AG04450 (cell line): Measurements from ENCODE around the gene GLB1L. TPM values are rescaled to one million over a fixed set of nuclear protein-coding genes. Genes with fewer than 3 reads are reported as not detected.

Source experiments
- CTCF ChIA-PET: fragments of 300-600, 350-600 bp; formaldehyde crosslinking; extraction: SDS; loops from one replicate; lab custom pipeline; 2022; ENCODE audit warnings: antibody characterized with exemption, inconsistent platforms; lab: Charles Lee
- POLR2A ChIA-PET: fragments of 350-600 bp; formaldehyde crosslinking; extraction: SDS; loops from one replicate; lab custom pipeline; 2021; ENCODE audit warnings: antibody characterized with exemption, inconsistent platforms; lab: Yijun Ruan, JAX
- DNase-seq: peaks from one replicate; pipeline ENCODE4 v3.0.0-alpha.2; 2011; ENCODE audit warnings: low read depth, low spot score
- H3K27ac ChIP-seq: one replicate; pipeline ENCODE4 v1.5.1; 2012; ENCODE audit warnings: low read depth, low read length, control low read depth
- H3K27me3 ChIP-seq: one replicate; pipeline ENCODE4 v1.6.0; 2012; ENCODE audit warnings: low read length; ENCODE audit not compliant: control insufficient read depth, insufficient read depth
- H3K4me3 ChIP-seq: 2 replicates; pipeline ENCODE4 v1.5.1; 2011; ENCODE audit warnings: mild to moderate bottlenecking, low read depth, low read length, control low read depth
- H3K9me3 ChIP-seq: 2 replicates; pipeline ENCODE4 v1.5.1; 2012; ENCODE audit warnings: low read length; ENCODE audit not compliant: control insufficient read depth, insufficient read depth
- CTCF ChIP-seq: IDR thresholded peaks from 2 replicates; pipeline ENCODE4 v1.5.1; 2011; ENCODE audit warnings: low read depth, low read length, control low read depth, inconsistent platforms
- polyA plus RNA-seq: library from polyadenylated mRNA; depleted of rRNA; stranded (reverse); fragments of >200 nt; gene quantifications from 2 replicates; pipeline ENCODE4 v1.2.3, GENCODE V29; 2011

Gene GLB1L
- polyA plus RNA-seq, 1 experiment: 9.6 TPM

- no peaks in the 10 kb centered on the region; the same call in 1 of the 2 replicates for H3K9me3 ChIP-seq
- no peak for TF ChIP-seq CTCF
- no peak overlapping the region for H3K4me3 ChIP-seq
- no peak for DNase-seq
- POLR2A ChIA-PET: interaction anchor here (0.9 kb wide), 1 partner anchor 18 kb away, joined by 4 read pairs; no protein-coding TSS in a partner anchor
- H3K27me3 ChIP-seq: no peaks in the 10 kb centered on the region
- H3K27ac ChIP-seq: no peak overlapping the region
- CTCF ChIA-PET: no interaction called here
These were observed 34.9 kb downstream of the GLB1L start for GRCh38 chr2:219210196-219210885.

- no peak for TF ChIP-seq CTCF
- DNase-seq: no peak
- ChIA-PET POLR2A (interaction anchor here (0.6 to 3.6 kb wide), 2 partner anchors 9 to 156 kb away, joined by 4 to 37 read pairs; partner anchors contain the start of gene ABCB6), CTCF (interaction anchor here (1.0 to 2.6 kb wide), 3 partner anchors 50 to 300 kb away, joined by 3 to 9 read pairs (median 6); partner anchors contain the start of gene NHEJ1)
- no peaks in the 10 kb centered on the region; the same call in none of the 2 replicates for H3K9me3 ChIP-seq
- no peak overlapping the region for H3K27ac ChIP-seq
- no peaks in the 10 kb centered on the region for H3K27me3 ChIP-seq
- no peak overlapping the region for H3K4me3 ChIP-seq
These were observed 35.7 kb downstream of the GLB1L start for GRCh38 chr2:219209236-219210195.

- CTCF ChIA-PET: interaction anchor here (0.8 to 2.6 kb wide), 3 partner anchors 37 to 87 kb away, joined by 4 to 9 read pairs (median 6); partner anchors contain the start of gene NHEJ1
- H3K4me3 ChIP-seq: peak overlapping the region; percentile 83
- POLR2A ChIA-PET: interaction anchor here (0.5 to 3.6 kb wide), 6 partner anchors 10 to 181 kb away, joined by 3 to 37 read pairs (median 3); partner anchors contain the start of genes ABCB6, ANKZF1 and ATG9A
- no peak for DNase-seq
- peak overlapping the region; percentile 39 for H3K27ac ChIP-seq
- H3K9me3 ChIP-seq: no peaks in the 10 kb centered on the region; the same call in none of the 2 replicates
- no peaks in the 10 kb centered on the region for H3K27me3 ChIP-seq
- TF ChIP-seq CTCF: no peak
These were observed 37.1 kb downstream of the GLB1L start for GRCh38 chr2:219207884-219208740.

- Histone ChIP-seq H3K27ac (peak overlapping the region; percentile 78), H3K9me3 (no peaks in the 10 kb centered on the region; the same call in none of the 2 replicates), H3K4me3 (peak overlapping the region; percentile 83), H3K27me3 (no peaks in the 10 kb centered on the region)
- POLR2A ChIA-PET: interaction anchor here (0.5 to 3.6 kb wide), 11 partner anchors 8 to 181 kb away, joined by 3 to 37 read pairs (median 3); partner anchors contain the start of genes ABCB6, ANKZF1, ATG9A and CNPPD1
- no peak for TF ChIP-seq CTCF
- no peak for DNase-seq
- CTCF ChIA-PET: interaction anchor here (1.8 to 2.6 kb wide), 3 partner anchors 48 to 88 kb away, joined by 5 to 9 read pairs (median 6); partner anchors contain the start of gene NHEJ1
These were observed 37.9 kb downstream of the GLB1L start for GRCh38 chr2:219207134-219207883.
